ENCODE results near the gene PPP3R1. TPM values are rescaled to one million over a fixed set of nuclear protein-coding genes. Genes with fewer than 3 reads are reported as not detected.

The PPP3R1 gene
- total RNA-seq, 1 experiment from 2014 or later = 83.8 TPM

GRCh38 chr2:68134554-68134953 lies 117.8 kb downstream of the PPP3R1 start:
- H3K36me3 ChIP-seq (ENCODE audit: insufficient read depth, low read length, poor library complexity, severe bottlenecking) = peaks cover 7% of the 10 kb centered on the region
- ChIA-PET CTCF (no interaction called here), POLR2A (ENCODE audit: low non-redundant PET) (no interaction called here)
- no peak overlapping the region for H3K4me3 ChIP-seq (ENCODE audit: low read depth, low read length, poor library complexity, severe bottlenecking)
- DNase-seq (ENCODE audit: low spot score) = no peak
- no peaks in the 10 kb centered on the region for H3K4me1 ChIP-seq (ENCODE audit: insufficient read depth, low read length, poor library complexity, severe bottlenecking)
- no peaks in the 10 kb centered on the region for H3K9me3 ChIP-seq (ENCODE audit: low read depth, low read length, poor library complexity, severe bottlenecking)
- intact Hi-C loops (cut with micrococcal nuclease; ENCODE audit: unreplicated experiment) = no loop called here
- no peaks in the 10 kb centered on the region for H3K27me3 ChIP-seq (replicated peaks; ENCODE audit: insufficient read depth, low read depth, low read length, poor library complexity)
- H3K27ac ChIP-seq (ENCODE audit: low read depth, low read length, poor library complexity, severe bottlenecking) = no peak overlapping the region
- no peak for TF ChIP-seq CTCF (conservative IDR thresholded peaks at IDR 0.05; ENCODE audit: low read depth, low read length)
- TF ChIP-seq EZH2 (IDR thresholded peaks at IDR 0.05; ENCODE audit: borderline replicate concordance, low read depth, low read length, poor library complexity, severe bottlenecking) = no peak
- no TSS peak for BruUV-seq (replicated peaks)

- Histone ChIP-seq H3K4me1 (ENCODE audit: insufficient read depth, low read length, poor library complexity, severe bottlenecking) (no peaks in the 10 kb centered on the region), H3K27ac (ENCODE audit: low read depth, low read length, poor library complexity, severe bottlenecking) (no peak overlapping the region), H3K9me3 (ENCODE audit: low read depth, low read length, poor library complexity, severe bottlenecking) (no peaks in the 10 kb centered on the region), H3K36me3 (ENCODE audit: insufficient read depth, low read length, poor library complexity, severe bottlenecking) (peaks cover 7% of the 10 kb centered on the region), H3K4me3 (ENCODE audit: low read depth, low read length, poor library complexity, severe bottlenecking) (no peak overlapping the region), H3K27me3 (replicated peaks; ENCODE audit: insufficient read depth, low read depth, low read length, poor library complexity) (no peaks in the 10 kb centered on the region)
- intact Hi-C loops (cut with micrococcal nuclease; ENCODE audit: unreplicated experiment) = no loop called here
- CTCF ChIA-PET = no interaction called here
- POLR2A ChIA-PET (ENCODE audit: low non-redundant PET) = no interaction called here
- TF ChIP-seq CTCF (conservative IDR thresholded peaks at IDR 0.05; ENCODE audit: low read depth, low read length) = no peak
- TF ChIP-seq EZH2 (IDR thresholded peaks at IDR 0.05; ENCODE audit: borderline replicate concordance, low read depth, low read length, poor library complexity, severe bottlenecking) = no peak
- DNase-seq (ENCODE audit: low spot score) = no peak
- no TSS peak for BruUV-seq (replicated peaks)
Observed at GRCh38 chr2:68134120-68134519, 118.2 kb downstream of the PPP3R1 start.

Other genes with a start within 250 kb of the PPP3R1 start
- gene C1D, start 189.5 kb downstream of the PPP3R1 start, total RNA-seq (2021) = 18.4 and 21.3 TPM in 2 replicates
- 37.1 and 46.0 TPM in 2 replicates for gene PNO1, start 94.6 kb downstream of the PPP3R1 start, total RNA-seq (2021)
- 18.4 and 22.2 TPM in 2 replicates for gene CNRIP1, start 67.4 kb upstream of the PPP3R1 start, total RNA-seq (2021)
- not detected in 2 replicates for gene PLEK, start 112.8 kb upstream of the PPP3R1 start, total RNA-seq (2021)
- gene FBXO48, start 214.8 kb upstream of the PPP3R1 start, total RNA-seq (2021) = 2.0 and 2.6 TPM in 2 replicates
- 5.5 and 6.4 TPM in 2 replicates for gene APLF, start 215.1 kb upstream of the PPP3R1 start, total RNA-seq (2021)